Measurements from ENCODE around the gene ILK. TPM values are rescaled to one million over a fixed set of nuclear protein-coding genes. Genes with fewer than 3 reads are reported as not detected.

Gene ILK
- total RNA-seq, 1 donor from 2014 or later = 141 TPM

DNA sequence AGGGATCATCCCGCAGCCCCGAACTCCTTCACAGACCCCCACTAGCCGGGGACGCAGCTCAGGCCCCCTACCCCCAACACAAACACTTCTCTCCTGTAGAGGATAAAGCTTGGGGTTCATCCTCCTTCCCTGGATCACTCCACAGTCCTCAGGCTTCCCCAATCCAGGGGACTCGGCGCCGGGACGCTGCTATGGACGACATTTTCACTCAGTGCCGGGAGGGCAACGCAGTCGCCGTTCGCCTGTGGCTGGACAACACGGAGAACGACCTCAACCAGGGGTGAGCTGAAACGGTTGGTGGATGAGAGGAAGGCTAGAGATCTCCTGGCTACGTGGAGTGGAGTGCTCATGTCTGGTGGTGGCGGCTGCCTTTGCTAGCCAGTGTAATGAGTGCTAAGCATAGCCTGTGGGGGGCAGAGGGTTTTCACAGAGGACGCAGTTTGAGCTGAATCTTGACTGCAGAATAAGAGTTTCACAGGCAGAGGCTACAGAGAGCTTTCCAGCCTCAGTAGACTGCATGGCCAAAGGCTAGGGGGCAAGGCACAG, 580 bp downstream of the ILK start:
- peak; percentile 89 for DNase-seq (ENCODE audit: low spot score)

DNA sequence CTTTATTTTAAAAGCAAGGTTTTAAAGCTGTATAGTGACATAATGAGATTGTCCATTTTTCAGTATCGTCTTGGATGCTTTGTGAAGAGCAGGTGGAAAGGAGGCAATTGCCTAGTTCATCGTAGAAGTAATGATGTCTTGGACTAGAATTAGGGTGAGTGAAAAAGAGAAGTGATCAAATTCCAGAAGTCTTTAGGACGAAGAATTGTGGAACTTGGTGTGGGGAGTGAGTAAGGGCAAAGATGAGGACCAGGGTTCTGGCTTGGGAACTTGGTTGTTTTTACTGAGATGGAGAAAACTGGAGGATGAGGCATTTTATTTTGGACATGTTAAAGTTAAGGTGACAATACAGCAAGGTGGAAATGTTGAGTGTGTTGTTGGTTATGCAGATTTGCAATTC, 1.2 kb downstream of the ILK start:
- no peak for DNase-seq (ENCODE audit: low spot score)

DNA sequence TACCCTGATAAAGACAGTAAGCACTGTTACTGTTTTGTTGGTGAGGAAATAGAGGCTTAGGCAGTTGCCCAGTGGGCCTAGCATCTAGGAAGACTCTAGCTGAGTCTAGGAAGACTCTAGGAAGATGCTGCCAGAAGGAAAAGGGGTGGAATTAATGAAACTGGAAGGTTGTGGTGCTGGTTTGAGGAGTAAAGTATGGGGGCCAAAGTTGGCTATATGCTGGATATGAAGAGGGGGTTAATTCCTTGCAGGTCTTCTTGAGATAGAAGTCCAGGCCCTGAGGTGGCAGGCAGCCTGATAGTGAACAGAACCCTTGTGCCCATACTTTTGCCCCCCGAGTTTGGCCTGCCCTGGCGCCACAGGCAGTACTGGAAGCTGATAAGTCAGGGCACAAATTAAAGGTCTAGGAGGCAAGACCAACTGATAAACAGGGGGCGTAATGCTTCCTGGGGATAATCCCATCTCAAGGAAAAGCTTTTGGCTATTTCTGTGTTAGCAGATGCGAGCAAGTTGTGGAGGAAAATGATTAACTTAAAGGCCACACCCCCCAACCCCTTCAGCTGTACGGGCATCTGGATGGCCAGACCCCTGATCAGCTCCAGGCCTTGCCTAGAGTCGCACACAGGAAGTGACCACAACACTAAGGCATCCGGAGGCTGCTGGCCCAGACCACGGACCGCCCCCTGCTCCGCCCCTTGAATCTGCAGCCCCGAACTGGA, 3.1 kb downstream of the ILK start:
- DNase-seq (ENCODE audit: low spot score) = peak; percentile 94

DNA sequence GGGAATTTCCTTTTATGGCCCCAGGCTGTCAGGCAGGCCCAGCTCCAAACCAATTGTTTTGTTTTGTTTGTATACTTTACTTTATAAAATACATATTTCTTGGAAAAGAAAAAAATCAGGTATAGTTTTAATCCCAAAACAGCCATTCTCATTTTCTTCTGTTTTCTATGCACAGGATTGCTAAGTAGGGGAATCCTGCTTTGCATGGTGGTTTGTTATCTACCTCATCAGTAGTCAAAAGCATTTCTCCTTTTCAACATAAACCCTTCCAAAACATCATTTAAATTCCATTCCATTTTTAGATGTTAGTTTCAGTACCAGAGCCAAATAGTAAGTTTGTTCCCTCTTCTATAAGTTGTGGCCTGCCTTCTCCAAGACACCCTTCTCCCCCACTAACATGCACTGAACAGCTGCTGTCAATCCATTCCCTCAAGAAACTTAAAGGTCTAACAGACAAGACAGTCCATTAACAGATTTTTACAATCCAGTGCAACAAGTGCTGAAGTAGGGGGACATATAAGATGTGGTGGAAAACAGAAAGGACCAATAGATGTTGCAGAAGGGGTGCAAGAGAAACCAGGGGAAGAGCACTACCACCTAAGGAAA, 3.7 kb downstream of the ILK start:
- no peak for DNase-seq (ENCODE audit: low spot score)

DNA sequence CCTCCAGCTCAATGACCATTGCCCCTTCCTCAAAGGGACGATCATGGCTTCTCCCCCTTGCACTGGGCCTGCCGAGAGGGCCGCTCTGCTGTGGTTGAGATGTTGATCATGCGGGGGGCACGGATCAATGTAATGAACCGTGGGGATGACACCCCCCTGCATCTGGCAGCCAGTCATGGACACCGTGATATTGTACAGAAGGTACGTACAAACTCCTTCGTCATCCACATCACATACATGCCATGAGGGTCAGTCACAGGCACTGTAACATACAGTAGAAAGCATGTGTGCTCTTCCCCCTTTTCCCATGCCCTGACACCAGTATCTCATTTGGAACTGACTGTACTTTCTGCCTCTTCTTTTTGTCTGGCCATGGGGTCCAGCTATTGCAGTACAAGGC, 4.4 kb downstream of the ILK start:
- DNase-seq (ENCODE audit: low spot score) = no peak

DNA sequence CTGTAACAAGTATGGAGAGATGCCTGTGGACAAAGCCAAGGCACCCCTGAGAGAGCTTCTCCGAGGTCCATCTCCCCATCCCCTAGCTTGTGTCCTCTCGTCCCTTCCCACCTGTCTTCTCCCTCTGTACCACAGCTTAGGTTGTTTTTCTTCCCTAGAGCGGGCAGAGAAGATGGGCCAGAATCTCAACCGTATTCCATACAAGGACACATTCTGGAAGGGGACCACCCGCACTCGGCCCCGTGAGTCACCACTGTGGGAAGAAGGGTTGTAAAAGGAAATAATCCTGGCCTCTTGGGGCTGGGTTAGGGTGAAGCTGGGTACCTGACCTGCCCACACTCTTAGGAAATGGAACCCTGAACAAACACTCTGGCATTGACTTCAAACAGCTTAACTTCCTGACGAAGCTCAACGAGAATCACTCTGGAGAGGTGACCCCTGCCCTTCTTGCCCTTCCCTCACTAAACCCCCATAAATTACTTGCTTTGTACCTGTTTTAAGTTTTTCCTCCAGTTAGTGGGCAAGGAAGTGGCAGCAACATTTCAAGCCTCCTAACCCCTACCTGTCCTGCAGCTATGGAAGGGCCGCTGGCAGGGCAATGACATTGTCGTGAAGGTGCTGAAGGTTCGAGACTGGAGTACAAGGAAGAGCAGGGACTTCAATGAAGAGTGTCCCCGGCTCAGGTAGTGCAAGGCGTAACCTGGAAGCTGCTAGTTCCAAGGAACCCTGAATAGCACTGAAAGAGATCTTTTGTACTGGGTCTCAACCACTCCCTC, 5.3 kb downstream of the ILK start:
- no peak for DNase-seq (ENCODE audit: low spot score)

DNA sequence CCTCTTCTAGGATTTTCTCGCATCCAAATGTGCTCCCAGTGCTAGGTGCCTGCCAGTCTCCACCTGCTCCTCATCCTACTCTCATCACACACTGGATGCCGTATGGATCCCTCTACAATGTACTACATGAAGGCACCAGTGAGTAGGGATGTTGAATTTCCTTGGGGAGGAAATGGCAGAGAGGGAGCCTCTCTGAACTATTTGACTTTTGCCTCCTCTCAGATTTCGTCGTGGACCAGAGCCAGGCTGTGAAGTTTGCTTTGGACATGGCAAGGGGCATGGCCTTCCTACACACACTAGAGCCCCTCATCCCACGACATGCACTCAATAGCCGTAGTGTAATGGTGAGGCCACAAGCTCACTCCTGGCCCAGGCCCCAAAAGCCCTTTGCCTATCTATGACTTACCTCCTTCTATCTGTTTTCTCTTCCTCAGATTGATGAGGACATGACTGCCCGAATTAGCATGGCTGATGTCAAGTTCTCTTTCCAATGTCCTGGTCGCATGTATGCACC, 6.0 kb downstream of the ILK start:
- DNase-seq (ENCODE audit: low spot score) = peak; percentile 85

DNA sequence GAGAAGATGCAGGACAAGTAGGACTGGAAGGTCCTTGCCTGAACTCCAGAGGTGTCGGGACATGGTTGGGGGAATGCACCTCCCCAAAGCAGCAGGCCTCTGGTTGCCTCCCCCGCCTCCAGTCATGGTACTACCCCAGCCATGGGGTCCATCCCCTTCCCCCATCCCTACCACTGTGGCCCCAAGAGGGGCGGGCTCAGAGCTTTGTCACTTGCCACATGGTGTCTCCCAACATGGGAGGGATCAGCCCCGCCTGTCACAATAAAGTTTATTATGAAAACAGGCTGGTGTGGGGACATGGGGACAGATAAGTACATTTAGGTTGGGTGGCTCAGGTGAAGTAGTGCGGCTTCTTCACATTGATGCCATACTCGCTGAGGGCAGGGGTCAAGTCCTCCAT, 7.0 kb downstream of the ILK start:
- DNase-seq (ENCODE audit: low spot score) = no peak

DNA sequence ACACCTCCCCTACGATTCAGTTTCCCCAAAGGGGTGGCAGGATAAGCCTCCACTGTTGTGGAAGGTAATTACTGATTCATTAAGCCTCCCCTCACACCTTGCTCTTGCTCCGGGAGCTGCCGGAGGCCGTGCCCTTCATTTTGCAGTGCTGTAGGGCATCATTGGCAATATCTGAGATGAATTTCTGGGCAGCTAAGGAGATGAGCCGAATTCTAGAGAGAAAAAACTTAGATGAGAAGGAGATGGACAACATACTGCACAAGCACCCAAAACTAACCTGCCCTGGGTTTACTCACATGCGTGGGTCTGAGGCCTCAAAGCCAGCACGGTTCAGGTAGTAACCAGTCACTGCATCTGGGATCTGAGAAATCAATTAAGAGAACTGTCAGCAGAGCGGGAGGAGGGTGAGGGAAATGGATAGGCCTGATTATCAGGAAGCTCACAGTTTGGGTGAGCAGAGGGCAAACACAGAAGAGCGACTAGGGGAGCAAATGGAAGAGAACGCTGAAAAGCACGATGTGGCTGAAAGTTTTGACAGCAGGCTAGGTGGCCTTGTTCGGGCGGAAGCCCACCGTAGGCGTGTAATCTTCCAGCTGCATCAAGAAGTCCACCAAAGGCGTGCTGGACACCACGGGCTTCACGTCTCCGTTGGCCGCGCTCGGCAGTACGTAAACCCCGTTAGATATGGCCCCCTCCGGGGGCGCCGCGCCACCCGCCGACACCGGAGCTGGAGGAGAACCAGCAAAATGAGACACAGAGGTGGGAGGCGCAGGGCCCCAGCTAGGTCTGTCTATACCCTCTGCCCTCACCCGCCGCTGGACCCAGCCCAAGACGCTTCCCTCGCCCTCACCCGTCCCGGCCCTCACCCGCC, 7.8 kb downstream of the ILK start:
- DNase-seq (ENCODE audit: low spot score) = peak; percentile 91

DNA sequence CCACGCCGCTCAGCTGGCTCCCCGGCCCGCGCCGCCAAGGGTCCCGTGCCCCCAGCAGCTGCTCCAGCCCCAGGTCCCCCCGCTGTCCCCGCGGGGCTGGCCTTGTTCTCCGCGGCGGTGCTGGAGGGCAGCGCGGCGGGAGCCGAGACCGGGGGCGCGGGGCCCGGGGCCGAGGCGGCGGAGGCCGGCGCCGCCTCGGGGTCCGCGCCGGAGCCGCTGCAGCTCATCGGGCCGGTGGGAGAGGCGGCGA, 8.3 kb downstream of the ILK start:
- DNase-seq (ENCODE audit: low spot score) = no peak

DNA sequence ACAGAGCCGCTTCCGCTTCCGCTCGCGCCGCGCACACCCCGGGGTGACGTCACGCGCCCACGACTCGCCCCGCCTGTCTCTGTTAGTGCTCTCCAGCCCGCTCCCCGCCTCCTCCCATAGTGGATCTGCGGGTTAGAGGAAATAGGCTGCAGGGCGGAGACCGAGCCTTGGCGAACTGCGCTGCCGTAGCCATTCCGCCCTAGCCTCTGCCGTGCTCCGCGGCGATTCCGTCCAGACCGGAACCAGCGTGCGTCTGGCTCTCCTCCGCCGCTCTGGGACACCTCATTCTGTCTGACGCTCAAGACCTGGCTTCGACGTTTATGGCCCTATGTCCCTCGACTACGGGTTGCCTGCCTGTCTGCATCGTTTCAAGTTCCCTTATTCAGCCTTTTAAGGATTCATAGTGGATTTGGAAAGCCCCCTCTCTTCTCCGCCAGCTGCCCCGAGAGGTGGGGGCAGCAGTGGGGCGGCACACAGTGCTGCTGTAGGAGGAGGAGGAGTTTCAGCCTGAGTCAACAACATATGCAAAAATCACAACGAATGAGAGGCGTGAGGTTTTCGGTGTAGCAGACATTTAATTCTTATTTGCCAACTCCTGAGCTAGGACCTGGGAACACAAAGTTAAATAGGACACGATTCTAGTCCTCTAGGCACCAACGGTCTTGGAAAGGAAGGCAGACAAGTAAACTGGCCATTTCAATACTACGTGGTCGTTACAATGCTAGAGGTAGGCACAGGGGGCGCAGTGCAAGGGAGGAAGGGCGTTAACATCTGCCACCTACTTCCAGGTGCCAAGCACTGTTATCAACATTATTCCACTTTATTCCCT, 8.9 kb downstream of the ILK start, which contains the start of gene TAF10:
Gene TAF10, minus strand, starts transcription at position 4 of the 829 bp plus-strand sequence. CDS start 27 bp downstream, outside the sequence.
- peak; percentile 99 for DNase-seq (ENCODE audit: low spot score)

DNA sequence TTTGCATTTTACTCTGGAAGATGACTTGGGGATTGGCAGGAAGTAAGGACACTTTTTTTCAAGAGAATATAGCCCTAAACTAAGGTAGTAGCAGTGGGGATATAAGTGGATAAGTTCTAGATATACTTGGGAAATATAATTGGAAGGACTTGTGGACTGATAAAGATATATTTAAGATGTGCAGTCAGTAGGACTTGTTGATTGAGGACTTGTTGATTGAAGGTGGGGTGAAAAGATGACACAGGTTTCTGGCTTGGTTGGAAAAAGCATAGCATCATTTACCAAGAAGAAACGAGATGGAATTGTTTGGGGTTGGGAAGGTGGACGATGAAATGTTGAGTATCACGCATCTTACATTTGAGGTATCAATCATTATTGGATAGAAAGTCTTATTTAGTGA, 9.9 kb downstream of the ILK start:
- DNase-seq (ENCODE audit: low spot score) = no peak

DNA sequence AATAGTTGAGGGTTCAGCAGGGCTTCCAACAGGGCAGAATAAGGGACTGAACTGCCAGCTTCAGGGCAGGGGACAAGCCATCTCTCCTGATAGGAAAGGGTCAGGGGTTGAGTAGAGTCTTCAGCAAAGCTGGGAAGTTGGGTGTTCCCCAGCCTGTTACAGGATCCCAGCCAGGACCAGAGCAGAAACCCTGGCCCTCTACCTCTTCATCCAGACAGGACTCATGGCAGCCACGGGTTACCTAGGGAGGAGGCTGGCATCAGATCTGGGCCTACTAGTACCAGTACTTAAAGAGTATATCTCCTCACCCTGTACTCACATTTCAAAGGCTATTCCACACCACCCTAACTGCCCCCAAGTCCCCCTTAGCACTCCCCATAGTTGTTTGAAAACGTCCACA, 10.9 kb downstream of the ILK start:
- DNase-seq (ENCODE audit: low spot score) = no peak

DNA sequence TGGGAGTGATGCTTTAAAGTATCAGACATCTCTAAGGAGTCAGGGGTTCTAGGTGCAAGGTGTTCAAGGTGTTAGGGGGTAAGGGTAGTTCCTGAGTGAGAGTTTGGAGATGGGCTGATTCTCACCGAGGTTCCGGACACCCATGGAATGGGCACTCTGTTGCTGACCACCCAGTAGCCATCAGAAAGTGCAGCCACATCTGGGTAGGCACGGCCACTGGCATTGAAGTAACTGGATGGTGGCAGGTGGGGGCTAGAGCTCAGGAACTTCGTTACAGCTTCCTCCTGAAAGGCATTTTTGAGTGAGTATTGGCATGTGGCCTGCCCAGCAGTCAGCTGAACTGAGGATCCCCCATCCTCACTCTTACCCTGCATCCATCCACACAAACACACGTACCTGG, 11.5 kb downstream of the ILK start:
- no peak for DNase-seq (ENCODE audit: low spot score)

DNA sequence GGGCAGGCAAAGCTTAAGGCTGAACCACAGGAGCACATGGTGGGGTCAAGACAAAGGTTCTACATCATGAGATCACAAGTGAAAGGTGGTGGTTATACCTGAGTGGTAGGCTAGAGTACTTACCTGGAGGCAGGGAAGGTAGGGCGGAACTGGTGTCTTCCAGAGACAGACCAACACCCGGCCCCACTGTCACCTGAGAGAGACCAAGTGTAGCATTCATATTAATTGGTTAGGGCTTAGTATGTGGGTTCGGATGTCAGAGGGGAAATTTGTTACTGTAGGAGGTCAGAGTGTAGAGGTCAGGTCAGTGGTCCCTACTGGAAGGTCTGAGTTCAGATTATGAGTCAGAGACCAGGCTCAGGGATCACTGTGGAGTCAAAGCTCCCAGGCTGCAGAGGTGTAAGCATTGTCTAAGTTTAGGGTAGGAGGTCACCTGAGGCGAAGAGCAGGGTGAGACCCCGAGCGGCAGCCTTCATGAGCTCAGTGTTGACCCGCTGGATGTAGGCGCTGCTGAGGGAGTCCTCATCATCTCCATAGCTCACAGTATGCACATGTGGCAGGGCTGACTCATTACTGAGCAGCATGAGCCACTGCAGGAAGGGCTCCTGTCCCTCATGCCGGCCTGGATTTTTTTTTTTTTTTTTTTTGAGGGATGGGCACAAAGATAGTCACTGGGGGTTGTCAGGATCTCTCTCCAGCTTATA, 12.5 kb downstream of the ILK start:
- no peak for DNase-seq (ENCODE audit: low spot score)

DNA sequence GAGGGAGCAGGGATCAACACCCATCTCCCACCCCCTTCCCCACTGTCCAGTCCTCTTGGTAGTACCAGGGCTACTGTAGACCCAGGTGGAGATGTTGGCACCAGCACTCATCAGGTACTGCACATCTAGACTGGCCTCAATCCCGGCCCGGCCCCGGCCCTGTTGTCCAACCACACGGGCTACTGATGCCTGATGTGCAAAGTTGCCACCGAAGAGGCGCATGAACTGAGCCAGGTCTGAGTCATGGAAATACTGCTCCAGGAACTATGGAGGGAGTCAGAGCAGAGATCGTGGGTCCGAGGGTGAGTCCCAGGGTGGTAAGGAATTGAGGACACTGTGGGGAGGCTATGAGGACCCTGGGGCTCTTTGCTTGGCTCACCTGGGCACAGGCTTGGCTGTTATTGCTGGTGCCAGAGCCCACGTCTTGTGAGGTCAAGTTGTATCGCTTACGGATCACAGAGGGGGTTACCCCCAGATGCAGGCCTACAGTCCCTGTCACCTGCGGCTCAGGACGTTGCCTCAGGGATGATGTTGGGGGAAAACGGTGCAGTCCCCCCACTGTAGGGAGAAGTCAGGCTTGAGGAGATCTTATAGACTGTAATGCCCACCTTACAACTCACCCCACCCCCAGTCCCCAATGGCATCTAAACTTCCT, 13.1 kb downstream of the ILK start:
- DNase-seq (ENCODE audit: low spot score) = no peak

DNA sequence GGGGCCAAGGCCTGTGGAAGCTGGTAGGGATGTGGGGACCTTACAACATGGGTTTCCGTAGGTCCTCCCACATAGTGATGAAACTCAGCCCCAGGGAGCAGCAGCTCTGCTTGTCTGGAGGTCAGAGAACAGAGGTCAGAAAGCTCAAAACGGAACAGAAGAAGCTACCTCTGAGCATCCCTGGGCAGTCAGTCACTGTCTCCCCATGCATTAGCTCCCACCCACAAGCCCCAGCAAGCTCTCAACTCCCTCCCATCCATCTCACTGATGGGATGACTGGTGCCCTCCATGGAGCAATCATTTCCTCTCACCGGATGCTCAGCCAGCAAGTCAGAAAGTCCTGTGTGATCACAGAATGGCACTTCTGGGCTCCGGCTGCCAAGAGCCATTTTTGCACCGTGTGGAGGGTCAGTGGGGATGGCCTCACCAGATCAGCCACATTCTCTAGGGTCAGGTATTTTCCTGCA, 13.8 kb downstream of the ILK start:
- no peak for DNase-seq (ENCODE audit: low spot score)

DNA sequence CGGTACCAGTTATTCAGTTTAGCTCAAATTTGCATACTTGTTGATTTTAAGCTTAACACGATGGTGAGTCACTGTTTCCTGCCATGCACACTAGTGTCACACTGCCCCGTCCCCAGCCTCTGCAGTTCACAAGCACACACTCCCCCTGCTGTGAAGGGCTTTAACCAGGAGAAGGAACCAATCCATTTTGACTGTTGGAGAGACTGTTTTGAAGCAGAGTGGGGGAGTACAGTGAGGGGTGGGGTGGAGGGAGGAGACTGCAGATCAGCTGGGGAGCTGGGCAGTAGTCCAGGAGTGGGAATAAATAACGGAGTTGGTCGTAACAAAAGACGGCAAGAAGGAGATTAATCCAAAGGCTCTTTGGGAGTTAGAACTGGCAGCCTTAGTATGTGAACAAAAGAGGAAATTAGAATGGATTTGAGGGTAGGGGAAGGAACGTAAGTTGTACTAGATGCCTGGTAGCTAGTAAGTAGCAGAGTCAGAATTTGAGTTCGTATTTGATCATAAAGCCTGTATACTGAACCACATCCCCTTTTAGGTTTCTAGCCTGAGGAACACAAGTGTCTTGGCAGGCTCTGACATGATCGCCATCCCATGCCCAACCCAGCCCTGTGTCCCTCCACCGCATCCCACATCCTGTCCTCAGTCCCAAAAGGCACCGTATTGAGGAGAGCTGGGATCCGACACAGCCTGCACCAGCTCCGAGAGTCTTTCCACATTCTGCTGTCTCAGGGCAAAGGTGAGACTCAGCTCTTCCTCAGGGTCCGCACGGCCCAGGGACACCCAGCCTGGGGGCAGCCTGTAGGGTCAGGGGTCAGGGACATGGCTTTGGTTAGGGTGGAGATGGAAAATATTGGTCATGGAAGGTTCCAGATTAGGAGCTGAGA, 14.8 kb downstream of the ILK start:
- DNase-seq (ENCODE audit: low spot score) = peak; percentile 47
